ENCODE results near the gene PDGFB.

PDGFB gene

DNA sequence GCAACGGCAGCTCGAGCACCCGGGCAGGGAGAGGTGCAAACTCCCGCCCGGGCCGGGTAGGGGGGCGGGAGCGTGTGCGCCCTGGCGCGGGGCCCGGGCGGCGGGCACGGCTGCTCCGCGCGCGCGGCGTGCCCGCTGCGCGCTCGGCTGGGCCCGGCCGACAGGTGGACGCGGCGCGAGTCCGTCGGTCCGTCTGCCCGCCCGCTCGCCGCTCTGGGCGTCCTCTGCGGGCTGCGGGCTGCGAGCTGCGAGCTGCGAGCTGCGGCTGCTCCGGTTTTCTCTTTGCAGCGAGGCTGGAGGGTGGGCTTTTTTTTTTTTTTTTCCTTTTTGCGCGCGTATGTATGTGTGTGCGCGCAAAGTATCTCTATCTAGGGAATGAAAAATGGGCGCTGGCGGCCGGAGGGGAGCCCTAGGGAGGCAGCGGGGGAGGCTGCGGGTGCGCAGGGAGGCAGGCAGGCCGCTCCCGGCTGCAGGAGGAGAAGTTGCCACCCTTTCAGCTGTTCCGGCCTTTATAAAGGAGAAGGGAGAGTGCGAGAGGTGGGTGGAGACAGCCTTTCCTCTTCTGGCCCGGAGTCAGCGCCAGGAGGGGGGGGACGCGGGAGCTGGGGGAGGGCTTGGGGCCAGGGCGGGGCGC is at the start of gene PDGFB:
Gene PDGFB (minus strand): TSS at position 487 of the 634 bp plus-strand sequence. CDS start 1,019 bp downstream, outside the sequence.
- DNase-seq = no peak

DNA sequence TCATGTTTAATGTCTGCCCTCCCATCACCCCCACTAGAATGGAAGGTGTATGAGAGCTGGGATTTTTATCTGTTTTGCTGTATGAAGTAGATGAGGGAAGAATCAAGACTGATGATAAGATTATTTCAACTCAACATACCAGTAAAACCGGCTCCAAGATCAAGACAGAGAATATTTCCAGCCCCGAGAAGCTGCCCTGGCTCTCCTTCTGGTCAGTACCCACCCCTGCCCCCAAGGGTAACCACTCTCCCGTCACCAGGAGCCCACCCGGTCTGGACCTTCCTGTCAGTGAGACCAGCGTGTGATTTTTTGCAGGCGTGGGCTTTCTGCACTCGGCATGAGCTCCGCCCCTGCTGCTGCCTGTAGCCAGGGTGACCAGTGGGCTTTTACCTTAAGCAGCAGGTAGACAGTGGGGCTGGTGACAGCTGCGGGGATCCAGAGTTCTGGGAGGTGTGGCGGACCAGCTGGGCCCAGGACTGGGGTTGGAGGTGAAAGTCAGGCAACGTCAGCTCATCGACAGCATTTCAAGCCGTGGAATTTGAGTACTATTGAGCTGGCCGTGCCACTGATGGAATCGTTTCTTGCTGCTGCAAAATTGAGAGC is 49.1 kb upstream of the PDGFB start:
- no peak for DNase-seq

DNA sequence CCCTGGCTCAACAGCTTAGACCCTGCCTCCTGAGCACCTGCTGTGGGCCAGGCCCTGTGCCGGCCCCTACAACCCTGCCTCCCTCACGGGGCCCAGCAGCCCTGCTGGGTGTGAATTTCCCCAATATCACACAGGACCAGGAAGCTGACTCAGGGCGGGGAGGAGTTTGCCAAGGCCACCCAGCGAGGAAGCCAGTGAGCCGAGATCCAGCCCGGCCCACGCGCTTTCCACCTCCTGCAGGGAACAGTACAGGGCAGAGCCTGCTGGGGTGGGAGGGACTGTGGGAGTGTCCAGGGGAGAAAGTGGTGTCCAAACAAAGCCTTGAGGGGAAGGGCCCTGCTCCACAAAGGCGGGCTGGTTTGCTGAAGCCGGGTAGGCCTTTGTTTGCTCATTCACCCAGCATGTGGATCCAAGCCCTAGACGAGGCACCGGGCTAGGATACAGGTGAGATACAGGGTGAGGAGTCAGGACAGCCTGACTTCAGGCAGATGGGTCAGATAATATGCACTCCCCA is 47.8 kb upstream of the PDGFB start:
- DNase-seq = no peak

DNA sequence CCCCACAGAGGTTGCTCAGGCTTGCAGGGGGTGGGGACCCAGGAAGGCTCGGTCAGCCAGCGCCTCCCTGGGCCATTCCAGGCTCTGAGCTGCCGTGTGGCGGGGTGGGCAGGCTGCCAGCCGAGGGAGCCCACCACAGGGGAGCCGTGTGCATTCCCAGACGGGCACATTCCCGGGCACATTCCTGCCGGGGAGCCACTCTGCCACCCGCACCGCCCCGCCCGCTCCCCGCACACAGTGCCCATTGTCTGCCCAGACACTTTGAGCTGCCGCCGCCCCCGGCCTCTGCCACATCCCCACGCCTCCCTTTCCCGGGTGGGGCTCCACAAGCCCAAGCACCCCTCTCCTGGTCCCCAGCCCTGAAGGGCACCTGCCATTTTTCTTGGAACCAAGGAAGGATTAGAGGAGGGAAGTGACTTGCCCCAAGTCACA is 47.3 kb upstream of the PDGFB start:
- DNase-seq = no peak

DNA sequence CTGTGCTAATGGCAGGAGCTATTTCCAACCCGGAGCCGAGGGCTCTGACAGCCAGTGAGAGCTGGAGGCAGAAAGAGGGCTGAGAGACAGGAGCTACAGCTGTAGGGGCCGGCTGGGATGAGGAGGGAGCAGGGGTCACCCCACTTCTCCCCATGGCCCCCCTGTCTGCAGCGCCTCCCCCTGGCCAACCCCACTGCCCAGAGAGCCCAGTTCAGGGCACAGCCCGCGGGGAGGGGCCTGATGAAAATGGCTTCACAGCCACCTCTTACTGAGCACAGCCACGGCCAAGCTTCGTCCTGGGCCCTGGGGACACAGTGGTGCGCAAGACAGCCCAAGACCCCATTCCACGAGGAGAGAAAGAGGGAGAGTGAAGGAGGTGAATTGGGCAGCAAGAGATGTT is 46.7 kb upstream of the PDGFB start:
- DNase-seq = no peak

DNA sequence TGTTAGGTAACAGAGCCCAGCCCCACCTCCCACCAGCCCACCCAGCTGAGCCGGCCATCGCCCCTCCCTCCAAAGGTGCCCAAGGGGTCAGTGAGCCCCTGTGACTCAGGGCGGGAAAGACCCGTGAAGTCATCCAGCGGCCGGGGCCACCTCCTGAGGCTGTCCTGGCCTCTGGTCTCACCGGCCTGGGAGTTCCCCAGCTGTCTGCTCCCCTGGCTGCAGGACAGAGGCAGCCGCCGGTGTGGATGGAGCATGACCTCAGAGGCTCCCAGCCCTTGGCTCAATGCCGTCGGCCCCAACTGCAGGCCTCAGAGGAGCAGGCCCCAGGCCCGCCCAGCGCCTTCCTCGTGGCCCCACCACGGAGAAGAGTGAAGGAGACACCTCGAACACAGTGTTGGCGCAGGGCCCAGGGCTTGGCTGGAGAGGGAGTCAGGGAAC is 46.0 kb upstream of the PDGFB start:
- no peak for DNase-seq

DNA sequence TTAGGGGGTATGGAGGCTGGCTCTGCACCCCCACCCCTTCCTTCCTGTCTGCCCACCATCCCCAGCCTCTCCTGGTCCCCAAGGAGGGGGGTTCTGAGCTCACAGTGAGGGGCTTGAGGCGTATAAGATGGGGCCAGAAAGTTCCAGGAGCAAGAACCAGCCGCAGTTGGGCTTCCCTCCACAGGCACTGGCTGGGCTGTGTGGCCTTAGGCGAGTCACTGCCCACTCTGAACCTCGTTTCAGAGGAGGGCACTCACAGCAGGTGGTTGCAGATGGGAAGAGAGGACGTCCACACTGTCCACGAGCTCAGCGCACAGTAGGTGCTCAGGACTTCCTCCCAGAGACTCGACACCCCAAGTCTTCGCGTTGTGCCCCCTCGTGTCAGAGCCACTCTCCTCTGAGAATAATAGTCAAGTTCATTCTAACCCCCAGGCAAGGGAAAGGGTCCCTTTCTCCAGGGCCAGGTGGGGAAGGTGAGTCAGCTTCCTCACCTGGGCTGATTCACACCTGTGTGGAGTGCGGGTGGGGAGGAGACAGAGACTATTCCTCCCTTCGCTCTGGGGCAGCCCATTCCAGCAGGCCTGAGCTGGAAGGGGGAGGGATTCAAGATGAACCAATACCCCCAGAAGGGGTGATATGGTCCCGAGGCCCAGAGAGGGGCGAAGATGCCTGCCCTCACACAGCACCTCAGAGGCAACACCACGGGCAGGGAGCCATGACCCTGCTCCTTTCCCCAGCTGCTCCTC is 45.4 kb upstream of the PDGFB start:
- DNase-seq = no peak

DNA sequence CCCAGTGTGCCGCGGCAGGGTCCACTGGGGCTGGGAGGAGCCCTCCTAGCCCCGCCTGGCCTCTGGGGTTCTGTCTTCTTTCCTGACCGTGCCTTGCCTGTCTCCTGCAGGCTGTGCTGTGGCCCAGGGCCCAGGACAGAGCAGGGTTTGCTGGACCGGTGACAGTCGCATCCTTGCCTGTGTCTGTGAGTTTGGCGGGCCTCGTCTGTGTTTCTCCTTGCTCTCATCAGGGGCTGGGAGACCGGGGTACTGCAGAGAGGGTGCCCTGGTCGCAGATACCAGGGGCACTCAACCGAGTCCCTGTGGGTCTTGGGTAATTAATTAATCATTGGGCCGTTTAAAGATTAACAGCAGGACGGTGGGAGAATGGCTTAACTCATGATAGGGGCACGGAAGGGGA is 44.8 kb upstream of the PDGFB start:
- no peak for DNase-seq

DNA sequence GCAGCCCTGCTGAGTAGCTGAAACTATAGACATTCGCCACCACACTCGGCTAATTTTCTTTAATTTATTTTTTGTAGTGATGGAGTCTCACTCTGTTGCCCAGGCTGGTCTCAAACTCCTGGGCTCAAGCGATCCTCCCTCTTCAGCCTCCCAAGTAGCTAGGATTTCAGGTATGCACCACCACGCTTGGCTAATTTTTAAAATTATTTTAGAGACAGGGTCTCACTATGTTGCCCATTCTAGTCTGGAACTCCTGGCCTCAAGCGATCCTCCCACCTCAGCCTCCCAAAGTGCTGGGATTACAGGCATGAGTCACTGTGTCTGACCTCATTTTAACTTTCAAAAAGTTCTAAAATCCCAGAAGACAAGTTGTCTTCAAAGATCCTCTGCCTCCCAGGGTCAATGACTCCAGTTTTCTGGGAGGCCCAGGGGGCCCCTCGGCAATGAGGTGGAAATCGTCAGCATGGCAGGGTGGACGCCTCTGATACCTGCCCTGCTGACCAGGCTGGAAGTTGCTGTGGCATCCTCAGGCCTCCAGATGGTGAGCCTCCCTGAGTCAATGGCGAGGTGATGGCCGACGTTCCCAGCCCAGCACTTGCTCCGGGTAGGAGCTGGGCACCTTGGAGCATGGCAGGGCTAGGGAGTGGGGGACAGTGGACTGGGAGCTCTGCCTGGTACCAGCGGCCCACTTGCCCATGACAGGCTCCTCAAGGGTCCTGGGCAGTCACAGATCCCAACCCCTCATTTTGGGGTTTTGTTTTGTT is 43.5 kb upstream of the PDGFB start:
- DNase-seq = no peak

DNA sequence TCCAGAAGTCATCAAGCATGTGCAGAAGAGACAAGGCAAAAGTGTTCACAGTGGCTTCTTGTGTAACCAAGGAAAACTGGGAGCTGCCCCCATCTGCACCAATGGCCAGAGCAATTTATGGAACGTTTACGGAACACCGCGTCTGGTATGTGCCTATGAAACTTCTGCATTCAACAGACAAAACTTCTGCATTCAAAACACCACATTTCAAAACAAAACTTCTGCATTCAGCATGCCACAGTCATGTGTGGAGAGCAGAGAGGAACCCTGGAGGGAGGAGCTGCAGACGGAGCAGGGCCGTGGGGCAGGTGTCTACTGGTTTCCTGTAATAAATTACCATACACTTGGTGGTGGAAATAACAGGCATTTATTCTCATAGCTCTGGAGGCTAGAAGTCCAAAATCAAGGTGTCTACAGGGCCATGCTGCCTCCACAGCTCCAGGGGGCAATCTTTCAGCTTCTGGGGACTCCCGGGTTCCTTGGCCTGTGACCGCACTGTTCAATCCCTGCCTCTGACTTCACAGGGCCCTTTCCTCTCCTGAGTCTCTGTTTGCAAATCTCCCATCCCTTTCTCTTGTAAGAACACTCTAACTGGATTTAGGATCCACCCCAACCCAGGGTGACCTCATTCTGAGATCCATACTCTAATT is 42.4 kb upstream of the PDGFB start:
- no peak for DNase-seq

DNA sequence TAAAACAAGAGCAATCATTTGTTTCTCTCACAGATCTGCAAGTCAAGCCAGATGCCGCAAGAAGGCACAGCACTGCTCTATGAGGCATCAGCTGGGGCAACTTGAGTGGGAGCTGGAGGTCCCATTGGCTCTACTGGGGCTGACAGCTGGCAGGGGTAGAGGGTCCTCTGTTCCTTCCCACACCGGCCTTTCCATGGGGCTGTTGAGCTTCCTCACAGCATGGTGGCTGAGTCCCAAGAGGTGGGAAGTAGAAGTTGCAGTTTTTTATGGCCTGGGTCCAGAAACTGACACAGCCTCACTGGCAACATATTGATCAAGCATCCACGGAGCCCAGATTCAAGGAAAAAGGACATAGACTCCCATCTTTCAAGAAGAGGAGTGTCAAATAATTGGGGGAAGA is 40.2 kb upstream of the PDGFB start:
- DNase-seq = no peak

DNA sequence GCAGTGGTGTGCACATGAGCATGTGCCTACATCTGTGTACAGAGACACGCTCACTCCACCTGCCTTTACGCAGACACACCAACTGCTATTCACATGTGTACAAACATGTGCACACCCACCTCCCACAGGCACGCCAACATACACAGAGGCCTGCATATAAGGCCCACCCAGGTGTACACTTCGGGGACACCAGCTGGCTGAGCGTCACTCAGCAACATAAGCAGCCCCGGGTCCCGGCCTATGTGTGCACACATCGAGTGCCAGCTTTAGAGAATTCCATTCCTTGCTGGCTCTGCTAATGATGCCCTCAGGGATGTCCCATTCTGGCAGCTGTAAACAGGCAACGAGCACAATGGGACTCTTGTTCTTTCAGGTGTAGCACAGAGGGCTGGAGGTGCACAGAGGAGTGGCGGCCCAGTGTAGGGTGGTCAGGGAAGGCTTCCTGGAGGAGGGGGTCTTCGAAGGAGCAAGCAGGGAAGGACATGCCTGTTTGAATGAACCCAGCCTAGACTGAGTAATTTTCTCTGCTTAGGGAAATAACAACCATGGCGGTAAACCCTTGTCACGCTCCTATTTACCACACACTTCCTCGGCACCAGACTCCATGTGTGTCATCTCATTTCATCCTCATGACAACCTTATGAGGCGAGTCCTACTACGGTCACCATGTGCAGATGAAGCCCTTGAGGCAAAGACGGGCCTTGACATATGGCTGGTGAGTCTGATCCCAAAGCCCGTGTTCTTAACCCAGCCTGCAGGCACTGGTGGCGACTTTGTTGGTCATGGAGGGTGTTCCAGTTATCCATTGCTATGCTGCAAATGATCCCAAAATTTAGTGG is 39.6 kb upstream of the PDGFB start:
- DNase-seq = no peak

DNA sequence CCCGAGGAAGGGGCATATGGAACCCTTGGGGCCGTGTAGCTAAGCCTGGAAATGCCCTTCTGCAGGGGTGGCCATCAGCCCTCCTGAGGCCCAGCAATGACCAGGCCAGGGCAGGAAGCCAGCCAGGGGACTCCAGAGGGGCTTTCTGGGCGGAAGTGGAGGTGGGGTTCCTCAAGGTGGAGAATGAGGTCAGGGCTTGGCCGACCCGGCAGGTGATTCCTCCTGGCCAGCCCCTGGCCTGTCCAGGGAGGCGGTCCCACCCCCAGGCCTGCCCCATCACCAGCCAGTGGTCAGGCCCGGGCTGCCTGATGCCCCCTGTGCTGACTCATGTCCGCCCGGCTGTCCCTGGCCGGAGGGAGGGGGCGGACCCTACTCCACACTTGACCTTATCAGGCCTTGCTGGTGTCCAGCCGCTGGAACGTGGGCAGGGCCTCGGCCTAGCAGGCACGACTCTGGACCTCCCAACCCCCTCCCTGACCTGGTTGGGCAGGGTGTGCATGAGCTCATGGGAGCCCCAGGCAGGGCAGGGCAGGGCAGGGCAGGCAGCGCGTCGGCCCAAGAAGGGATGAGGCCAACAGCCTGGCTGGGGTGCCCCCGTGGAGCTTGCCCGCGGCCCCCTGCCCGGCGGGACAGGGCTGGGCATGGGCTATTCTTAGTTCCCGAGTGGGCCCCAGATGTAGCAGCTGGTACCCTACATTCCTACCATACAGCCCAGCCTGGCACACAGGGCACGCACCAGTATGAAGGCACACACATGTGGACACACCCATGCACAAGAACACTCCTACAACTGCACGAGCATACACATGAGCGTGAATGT is 38.8 kb upstream of the PDGFB start:
- DNase-seq = no peak

DNA sequence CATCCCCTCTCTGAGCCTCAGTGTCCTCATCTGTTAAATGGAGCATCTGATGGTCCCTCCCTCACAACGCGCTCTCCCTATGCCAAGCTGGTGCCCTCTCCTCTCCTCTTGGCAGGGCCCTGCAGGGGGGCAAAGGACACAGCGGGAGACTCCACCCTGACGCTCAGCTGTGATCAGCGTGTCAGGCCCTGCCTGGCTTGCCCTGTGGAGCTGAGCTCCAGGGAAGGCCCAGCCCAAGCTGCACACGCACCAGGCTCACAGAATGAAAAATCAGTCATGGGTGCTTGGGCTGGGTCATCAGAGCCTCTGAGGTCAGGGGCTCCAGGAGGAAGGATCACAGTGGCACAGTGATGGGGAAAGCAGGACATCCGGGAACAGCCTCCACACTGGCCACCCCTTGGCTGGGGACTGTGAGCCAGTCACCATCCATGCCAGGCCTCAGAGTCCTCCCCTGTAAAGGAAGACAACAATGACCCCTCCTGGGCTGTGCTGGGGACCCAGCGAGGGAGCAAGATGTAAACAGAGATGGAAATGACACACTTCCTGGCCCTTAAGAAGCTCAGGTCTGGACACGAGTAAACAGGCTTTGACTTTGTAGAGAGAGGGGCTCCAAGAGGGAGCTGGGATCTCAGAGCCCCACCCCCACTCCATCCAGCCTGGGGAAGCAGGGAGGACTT is 38.0 kb upstream of the PDGFB start:
- no peak for DNase-seq

DNA sequence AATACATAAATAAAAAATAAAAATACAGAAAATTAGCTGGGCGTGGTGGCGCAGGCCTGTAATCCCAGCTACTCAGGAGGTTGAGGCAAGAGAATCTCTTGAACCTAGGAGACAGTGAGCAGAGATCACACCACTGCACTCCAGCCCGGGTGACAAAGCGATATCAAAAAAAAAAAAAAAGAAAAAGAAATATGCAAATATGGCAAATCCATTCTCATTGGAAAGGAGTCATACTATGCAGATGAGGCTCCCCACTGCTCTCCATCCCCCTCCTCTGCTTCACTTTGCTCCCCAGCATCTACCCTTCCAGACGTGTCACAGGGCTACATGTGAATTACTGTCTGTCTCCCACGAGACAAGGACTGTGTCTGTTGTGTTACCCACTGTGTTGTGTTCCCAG is 36.3 kb upstream of the PDGFB start:
- no peak for DNase-seq

DNA sequence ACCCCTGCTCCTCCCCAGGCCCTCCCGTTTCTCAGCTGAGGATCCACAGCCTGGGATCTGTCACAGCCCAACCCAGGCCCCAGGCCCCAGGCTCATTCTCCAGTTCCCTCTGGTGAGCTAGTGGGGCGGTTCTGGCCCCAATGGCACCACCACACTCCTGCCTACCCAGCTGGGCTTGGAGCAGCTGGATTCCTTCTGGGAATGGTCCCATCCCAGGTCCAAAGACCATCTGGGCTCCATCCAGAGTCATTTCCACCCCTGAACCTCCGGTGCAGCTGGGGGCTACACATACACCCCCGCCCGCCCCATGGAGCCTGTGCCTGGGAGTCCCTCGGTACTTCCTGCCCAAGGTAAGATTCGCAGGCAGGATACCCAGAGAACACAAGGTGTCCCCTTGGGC is 35.5 kb upstream of the PDGFB start:
- no peak for DNase-seq

DNA sequence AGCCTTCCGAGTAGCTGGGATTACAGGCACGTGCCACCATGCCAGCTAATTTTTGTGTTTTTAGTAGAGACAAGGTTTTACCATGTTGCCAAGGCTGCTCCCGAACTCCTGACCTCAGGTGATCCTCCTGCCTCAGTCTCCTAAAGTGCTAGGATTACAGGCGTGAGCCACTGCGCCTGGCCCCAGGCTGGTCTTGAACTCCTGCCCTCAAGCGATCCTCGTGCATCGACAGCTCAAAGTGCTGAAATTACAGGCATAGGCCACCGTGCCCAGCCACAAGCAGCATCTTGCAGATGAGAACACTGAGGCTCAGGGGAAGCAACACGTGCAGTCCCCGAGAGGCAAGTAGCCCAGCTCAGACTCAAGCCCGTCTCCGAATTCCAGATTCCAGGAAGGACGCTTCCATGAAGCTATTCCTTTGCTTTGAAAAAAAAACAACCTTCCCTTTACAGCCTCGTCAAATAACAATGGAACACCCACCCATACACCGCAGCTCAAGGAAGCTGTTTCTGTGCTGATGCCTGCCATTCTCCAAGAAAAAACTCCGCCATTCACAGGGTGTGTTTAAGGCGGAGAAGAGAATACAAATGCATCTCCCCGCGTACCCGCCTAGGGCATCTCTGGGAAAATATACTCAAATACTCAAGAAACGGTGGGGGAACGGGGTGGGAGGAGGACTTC is 34.5 kb upstream of the PDGFB start:
- no peak for DNase-seq

DNA sequence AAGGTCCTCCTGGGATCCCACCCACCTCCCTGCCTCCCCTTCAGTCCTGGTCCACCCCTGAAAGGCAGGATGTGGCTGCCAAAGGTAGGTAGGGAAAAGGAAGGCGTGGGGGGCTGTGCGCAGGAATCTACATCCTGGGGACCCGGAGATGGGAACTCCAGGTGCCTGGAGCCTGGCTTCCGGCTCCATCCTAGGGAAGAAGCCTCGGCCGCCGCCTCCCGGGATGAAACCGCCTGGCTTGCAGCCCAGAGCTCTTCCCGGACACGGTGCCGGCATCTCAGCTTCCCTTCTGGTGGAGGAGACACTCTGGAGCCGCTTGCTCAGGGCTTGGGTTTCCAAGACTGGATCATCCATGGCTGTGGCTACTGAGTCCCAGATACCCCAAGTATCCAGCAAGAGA is 33.3 kb upstream of the PDGFB start:
- DNase-seq = no peak

DNA sequence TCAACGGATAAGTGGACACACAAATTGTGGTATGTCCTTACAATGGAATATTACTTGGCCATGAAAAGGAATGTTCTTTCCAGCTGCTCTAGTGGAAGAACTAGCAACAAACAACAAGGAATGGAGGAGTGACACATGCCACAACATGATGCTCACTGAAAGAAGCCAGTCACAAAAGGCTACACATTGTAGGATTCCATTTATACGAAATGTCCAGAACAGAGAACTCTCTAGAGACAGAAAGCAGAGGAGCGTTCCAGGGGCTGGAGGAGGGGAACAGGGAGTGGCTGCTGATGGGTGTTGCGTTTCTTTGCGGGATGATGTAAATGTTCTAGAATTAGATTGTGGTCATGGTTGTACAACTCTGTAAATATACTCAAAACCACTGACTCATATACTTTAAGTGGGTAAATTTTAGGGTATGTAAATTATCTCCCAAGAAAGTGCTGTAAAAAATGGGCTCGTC is 32.4 kb upstream of the PDGFB start:
- no peak for DNase-seq

Measured in NCI-H2171 (cell line).